Hepatocyte (in vitro differentiated cells): ENCODE measurements around the gene RTN4IP1. TPM values are rescaled to one million over a fixed set of nuclear protein-coding genes. Genes with fewer than 3 reads are reported as not detected.

Source experiments
- DNase-seq: peaks from one replicate; pipeline ENCODE4 v3.0.0-alpha.2; 2016; ENCODE audit warnings: low spot score
- H2AFZ ChIP-seq: fragments of 200-600 bp; sonication (generic); 2 replicates; pipeline ENCODE4 v1.6.0; 2016; ENCODE audit warnings: antibody characterized with exemption, mild to moderate bottlenecking
- H3K27ac ChIP-seq: fragments of 200-600 bp; sonication (generic); 2 replicates; pipeline ENCODE4 v1.5.1; 2016; ENCODE audit warnings: mild to moderate bottlenecking
- H3K27me3 ChIP-seq: fragments of 200-600 bp; sonication (generic); 2 replicates; pipeline ENCODE4 v1.6.1; 2016
- H3K36me3 ChIP-seq: fragments of 200-600 bp; sonication (generic); replicated peaks from 2 replicates; pipeline ENCODE4 v1.5.1; 2016; ENCODE audit warnings: low read depth; ENCODE audit not compliant: insufficient read depth
- H3K4me1 ChIP-seq: fragments of 200-600 bp; sonication (generic); 2 replicates; pipeline ENCODE4 v1.5.1; 2016; ENCODE audit warnings: mild to moderate bottlenecking, moderate library complexity; ENCODE audit not compliant: insufficient read depth
- H3K4me2 ChIP-seq: fragments of 200-600 bp; sonication (generic); 2 replicates; pipeline ENCODE4 v1.6.0; 2016
- H3K4me3 ChIP-seq: fragments of 200-600 bp; sonication (generic); 2 replicates; pipeline ENCODE4 v1.5.1; 2016; ENCODE audit warnings: mild to moderate bottlenecking
- H3K79me2 ChIP-seq: fragments of 200-600 bp; sonication (generic); 2 replicates; pipeline ENCODE4 v1.6.0; 2017; ENCODE audit warnings: mild to moderate bottlenecking
- H3K9me2 ChIP-seq: fragments of 200-600 bp; sonication (generic); replicated peaks from 2 replicates; pipeline ENCODE4 v1.6.0; 2017; ENCODE audit warnings: mild to moderate bottlenecking; ENCODE audit not compliant: insufficient read depth
- H3K9me3 ChIP-seq: fragments of 200-600 bp; sonication (generic); 2 replicates; pipeline ENCODE4 v1.5.1; 2016; ENCODE audit warnings: low read depth, mild to moderate bottlenecking
- H4K20me1 ChIP-seq: fragments of 200-600 bp; sonication (generic); 2 replicates; pipeline ENCODE4 v1.6.0; 2016; ENCODE audit warnings: mild to moderate bottlenecking; ENCODE audit not compliant: insufficient read depth, poor library complexity, severe bottlenecking
- EZH2 ChIP-seq: fragments of 200-600 bp; sonication (generic); IDR thresholded peaks from 2 replicates; pipeline ENCODE4 v1.6.1; 2016; ENCODE audit warnings: antibody characterized with exemption, mild to moderate bottlenecking, borderline replicate concordance
- EZH2phosphoT487 ChIP-seq: fragments of 200-600 bp; sonication (generic); IDR thresholded peaks from one replicate; pipeline ENCODE4 v1.6.1; 2018; ENCODE audit warnings: antibody characterized with exemption, mild to moderate bottlenecking, low read depth, moderate library complexity; ENCODE audit not compliant: unreplicated experiment, severe bottlenecking
- WGBS: methylation state at CpG from one replicate; pipeline ENCODE4 v1.1.6; 2016; ENCODE audit warnings: low lambda C conversion rate; ENCODE audit errors: missing lambda C conversion rate; 5-methylcytosine and 5-hydroxymethylcytosine counted together
- polyA plus RNA-seq: library from polyadenylated mRNA; unstranded; fragments of >200 nt; fragmentation: Nextera tagmentation; extraction: Ambion mirVana; gene quantifications from 2 replicates; pipeline ENCODE4 v1.2.1, GENCODE V29; 2016
- total RNA-seq: library from RNA; depleted of rRNA; stranded (reverse); fragments of >200 nt; gene quantifications from 2 replicates; pipeline ENCODE4 v1.2.3, GENCODE V29; 2014
- TF ChIP-seq, protein P1 (sequence below): fragments of 200-600 bp; sonication (generic); IDR thresholded peaks from 2 replicates; pipeline ENCODE4 v1.5.1; 2016; ENCODE audit warnings: antibody characterized with exemption, mild to moderate bottlenecking; ENCODE audit not compliant: poor library complexity

The RTN4IP1 gene
- total and polyA plus RNA-seq, 2 experiments from 2014 or later = 4.9 to 6.2 TPM

DNA sequence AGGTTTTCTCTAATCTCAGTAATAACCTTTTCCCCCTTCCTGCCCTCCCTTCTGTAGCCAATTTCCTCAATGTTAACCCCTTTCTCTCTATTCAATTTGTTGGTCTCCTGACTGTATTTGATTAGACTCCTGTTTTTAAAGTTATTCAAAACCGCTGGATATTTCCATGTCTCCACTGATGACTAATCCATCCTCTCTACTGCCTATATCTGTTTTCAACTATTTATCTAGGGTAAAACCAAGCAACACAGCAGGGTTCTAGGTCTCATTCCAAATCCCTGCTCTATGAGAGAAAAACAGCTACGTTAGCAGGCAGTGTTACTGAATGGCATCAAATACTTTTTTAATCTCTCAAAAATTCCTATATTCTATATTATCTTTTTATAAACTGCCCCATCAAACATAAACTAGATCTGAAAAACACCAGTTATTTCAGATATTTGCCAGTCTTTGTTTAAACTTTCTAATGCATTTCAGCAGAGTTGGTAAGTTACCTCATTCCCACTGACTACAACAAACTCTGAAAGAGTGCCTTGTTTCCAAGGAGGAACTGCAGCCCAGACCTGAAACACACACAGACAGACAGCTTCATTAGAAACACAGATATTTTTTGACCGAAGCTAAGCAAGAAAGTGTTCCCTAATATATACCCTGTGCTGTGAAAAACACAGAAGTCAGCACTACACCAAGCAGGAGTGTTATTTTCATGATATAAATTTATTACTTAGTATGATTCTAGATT, 8.2 kb downstream of the RTN4IP1 start:
- Histone ChIP-seq H2AFZ (no peak overlapping the region), H3K9me3 (no peaks in the 10 kb centered on the region), H3K4me2 (no peak overlapping the region), H4K20me1 (no peaks in the 10 kb centered on the region), H3K4me3 (no peak overlapping the region), H3K36me3 (no peaks in the 10 kb centered on the region), H3K27me3 (no peaks in the 10 kb centered on the region), H3K4me1 (peaks cover 4% of the 10 kb centered on the region), H3K27ac (no peak overlapping the region), H3K9me2 (no peaks in the 10 kb centered on the region), H3K79me2 (no peaks in the 10 kb centered on the region)
- 86% methylated on average over 3 of the region's 3 CpGs for WGBS
- no peak for TF ChIP-seq EZH2phosphoT487
- TF ChIP-seq EZH2 = no peak
- TF ChIP-seq, protein P1, sequence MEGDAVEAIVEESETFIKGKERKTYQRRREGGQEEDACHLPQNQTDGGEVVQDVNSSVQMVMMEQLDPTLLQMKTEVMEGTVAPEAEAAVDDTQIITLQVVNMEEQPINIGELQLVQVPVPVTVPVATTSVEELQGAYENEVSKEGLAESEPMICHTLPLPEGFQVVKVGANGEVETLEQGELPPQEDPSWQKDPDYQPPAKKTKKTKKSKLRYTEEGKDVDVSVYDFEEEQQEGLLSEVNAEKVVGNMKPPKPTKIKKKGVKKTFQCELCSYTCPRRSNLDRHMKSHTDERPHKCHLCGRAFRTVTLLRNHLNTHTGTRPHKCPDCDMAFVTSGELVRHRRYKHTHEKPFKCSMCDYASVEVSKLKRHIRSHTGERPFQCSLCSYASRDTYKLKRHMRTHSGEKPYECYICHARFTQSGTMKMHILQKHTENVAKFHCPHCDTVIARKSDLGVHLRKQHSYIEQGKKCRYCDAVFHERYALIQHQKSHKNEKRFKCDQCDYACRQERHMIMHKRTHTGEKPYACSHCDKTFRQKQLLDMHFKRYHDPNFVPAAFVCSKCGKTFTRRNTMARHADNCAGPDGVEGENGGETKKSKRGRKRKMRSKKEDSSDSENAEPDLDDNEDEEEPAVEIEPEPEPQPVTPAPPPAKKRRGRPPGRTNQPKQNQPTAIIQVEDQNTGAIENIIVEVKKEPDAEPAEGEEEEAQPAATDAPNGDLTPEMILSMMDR = no peak
- no peak for DNase-seq

DNA sequence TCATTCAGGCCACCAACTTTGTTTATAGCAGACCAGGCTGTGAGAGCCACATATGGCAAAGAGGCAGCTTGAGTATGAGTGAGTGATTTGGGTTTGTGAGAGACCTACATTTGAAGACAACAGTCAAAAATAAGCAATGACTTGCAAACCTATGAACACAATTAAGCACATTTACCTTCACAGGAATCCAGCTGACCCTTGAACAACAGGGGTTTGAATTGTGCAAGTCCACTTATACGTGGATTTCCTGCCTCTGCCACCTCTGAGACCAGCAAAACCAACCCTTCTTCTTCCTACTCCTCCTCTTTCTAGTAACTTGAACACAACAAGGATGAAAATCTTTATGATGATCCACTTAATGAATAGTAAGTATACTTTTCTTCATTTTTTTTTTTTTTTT, 10.1 kb downstream of the RTN4IP1 start:
- WGBS = 67% methylated on average over 1 of the region's 1 CpG

DNA sequence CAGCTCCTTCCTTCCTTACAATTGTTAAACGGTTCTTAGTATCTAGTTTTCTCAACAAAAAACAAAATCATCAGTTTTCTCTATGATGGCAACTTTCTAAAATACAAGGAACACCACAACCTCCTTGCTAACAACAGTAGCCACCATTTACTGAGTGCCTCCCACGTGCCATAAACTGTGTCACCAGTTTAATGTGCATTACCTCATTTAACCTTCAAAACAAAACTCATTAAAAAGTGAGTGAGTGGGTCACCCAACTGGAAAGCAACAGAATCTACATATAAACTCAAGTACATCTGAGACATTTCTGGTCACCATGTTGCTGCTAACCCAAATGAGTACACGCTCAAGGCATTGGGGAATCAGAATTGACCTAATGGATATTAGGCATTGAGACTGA, 11.0 kb downstream of the RTN4IP1 start:
- Histone ChIP-seq H3K9me2 (no peaks in the 10 kb centered on the region), H3K79me2 (no peaks in the 10 kb centered on the region), H4K20me1 (no peaks in the 10 kb centered on the region), H3K27ac (no peak overlapping the region), H3K9me3 (no peaks in the 10 kb centered on the region), H3K4me2 (no peak overlapping the region), H3K4me3 (no peak overlapping the region), H3K27me3 (no peaks in the 10 kb centered on the region), H2AFZ (no peak overlapping the region), H3K4me1 (peaks cover 4% of the 10 kb centered on the region), H3K36me3 (no peaks in the 10 kb centered on the region)
- no peak for TF ChIP-seq EZH2phosphoT487
- no peak for TF ChIP-seq EZH2
- TF ChIP-seq, protein P1 = no peak
- DNase-seq = no peak
- WGBS = 81% methylated on average over 3 of the region's 3 CpGs

More for the DNA sequence above, 10.1 kb downstream of the RTN4IP1 start:
- Histone ChIP-seq H3K79me2 (no peaks in the 10 kb centered on the region), H3K27ac (no peak overlapping the region), H3K36me3 (no peaks in the 10 kb centered on the region), H2AFZ (no peak overlapping the region), H3K4me2 (no peak overlapping the region), H3K4me1 (peaks cover 4% of the 10 kb centered on the region), H4K20me1 (no peaks in the 10 kb centered on the region), H3K4me3 (no peak overlapping the region), H3K27me3 (no peaks in the 10 kb centered on the region), H3K9me2 (no peaks in the 10 kb centered on the region), H3K9me3 (no peaks in the 10 kb centered on the region)
- TF ChIP-seq, protein P1 = no peak
- TF ChIP-seq EZH2phosphoT487 = no peak
- TF ChIP-seq EZH2 = no peak
- no peak for DNase-seq
